HepG2 (cell line): ENCODE results near the gene PRR12. TPM values are rescaled to one million over a fixed set of nuclear protein-coding genes. Genes with fewer than 3 reads are reported as not detected.
A peak's percentile ranks its signal among the peaks of the same experiment; 100 is the strongest.

Experiments
- ATAC-seq: fragments of 200-7000 bp; cut with Tn5 transposase; 3 replicates; pipeline ENCODE4 v1.9.1; 2020; ENCODE audit warnings: mild to moderate bottlenecking, moderate library complexity
- BruUV-seq: library from RNA; stranded (reverse); fragments of 400-500 nt; replicated peaks from 2 replicates; lab custom pipeline; 2021; lab: Mats Ljungman, UMichigan
- CTCF ChIA-PET: fragments of 300-600 bp; formaldehyde crosslinking; extraction: SDS; loops from one replicate; lab custom pipeline; 2021; ENCODE audit warnings: low total read pairs, inconsistent platforms, low intra/inter-chr PET ratio; lab: Yijun Ruan, JAX
- POLR2A ChIA-PET: fragments of 350-600 bp; sonication (Branson Sonifier 250); formaldehyde crosslinking; loops from one replicate; lab custom pipeline; 2020; ENCODE audit warnings: antibody characterized with exemption, inconsistent platforms; lab: Yijun Ruan, JAX
- DNase-seq: peaks from one replicate; pipeline ENCODE4 v3.0.0-alpha.2; 2015; ENCODE audit warnings: low spot score
- FAIRE-seq: peaks from 3 replicates; lab custom pipeline; 2011; peaks lifted over from hg19 to GRCh38; lab: Jason Lieb, UNC
- H2AFZ ChIP-seq: one replicate; pipeline ENCODE4 v1.6.1; 2011; ENCODE audit warnings: low read length, inconsistent platforms
- H3K27ac ChIP-seq: fragments of 300-600 bp; 3 replicates; pipeline ENCODE4 v1.8.0; 2011; ENCODE audit warnings: mixed run types, mild to moderate bottlenecking, mixed read lengths, low read length, inconsistent platforms; ENCODE audit not compliant: insufficient read depth; ENCODE audit errors: extremely low read length
- H3K27me3 ChIP-seq, 2 experiments: fragments of 200-600 bp in 1 of 2; 2 replicates in 1 of 2; 3 replicates in 1 of 2; pipeline versions ENCODE4 v1.6.0 to v1.8.0; 2011; ENCODE audit warnings: low read length in 2 of 2, mild to moderate bottlenecking in 2 of 2, moderate library complexity in 2 of 2, inconsistent platforms in 1 of 2; ENCODE audit not compliant: insufficient read depth in 2 of 2, control insufficient read depth in 1 of 2
- H3K36me3 ChIP-seq, 2 experiments: fragments of 200-600 bp in 1 of 2; replicated peaks in 1 of 2; 2 replicates in 1 of 2; 3 replicates in 1 of 2; pipeline versions ENCODE4 v1.5.1 to v1.8.0; 2011; ENCODE audit warnings: low read length in 2 of 2, inconsistent platforms in 1 of 2; ENCODE audit not compliant: insufficient read depth in 2 of 2, control insufficient read depth in 1 of 2
- H3K4me1 ChIP-seq: 2 replicates; pipeline ENCODE4 v1.5.1; 2012; ENCODE audit warnings: low read length, inconsistent platforms; ENCODE audit not compliant: insufficient read depth
- H3K4me2 ChIP-seq: 2 replicates; pipeline ENCODE4 v1.6.0; 2011; ENCODE audit warnings: low read depth, low read length, inconsistent platforms
- H3K4me3 ChIP-seq, 3 experiments: fragments of 200-600 bp in 1 of 3; sonication (generic), shearing (Covaris generic) in 1 of 3; replicated peaks in 1 of 3; 2 replicates each; pipeline ENCODE4 v1.5.1; 2011 to 2016; ENCODE audit warnings: low read length in 3 of 3, inconsistent platforms in 2 of 3, low read depth in 2 of 3, mild to moderate bottlenecking in 2 of 3, control low read depth in 1 of 3, mixed read lengths in 1 of 3; ENCODE audit not compliant: insufficient read depth in 1 of 3
- H3K79me2 ChIP-seq: one replicate; pipeline ENCODE4 v1.6.1; 2011; ENCODE audit warnings: low read length, inconsistent platforms; ENCODE audit not compliant: insufficient read depth
- H3K9ac ChIP-seq: 2 replicates; pipeline ENCODE4 v1.6.0; 2011; ENCODE audit warnings: mild to moderate bottlenecking, low read depth, low read length, inconsistent platforms; ENCODE audit not compliant: insufficient read depth
- H3K9me3 ChIP-seq: 2 replicates; pipeline ENCODE4 v1.5.1; 2012; ENCODE audit warnings: mild to moderate bottlenecking, low read length
- H4K20me1 ChIP-seq: 2 replicates; pipeline ENCODE4 v1.6.0; 2011; ENCODE audit warnings: inconsistent platforms, mild to moderate bottlenecking, low read length, moderate library complexity; ENCODE audit not compliant: insufficient read depth
- HNRNPK ChIP-seq: fragments of 200-400 bp; formaldehyde crosslinking; IDR thresholded peaks from 2 replicates; pipeline ENCODE4 v1.6.1; 2018; ENCODE audit warnings: low read length, low read depth, moderate library complexity, mild to moderate bottlenecking; ENCODE audit not compliant: poor library complexity, severe bottlenecking
- NFYB ChIP-seq: sonication (generic); formaldehyde crosslinking; IDR thresholded peaks from 2 replicates; pipeline ENCODE4 v1.4.0; 2020; ENCODE audit warnings: missing genetic modification reagents
- NFYC ChIP-seq: IDR thresholded peaks from 2 replicates; pipeline ENCODE4 v1.6.1; 2016; ENCODE audit warnings: missing genetic modification reagents, missing compliant biosample characterization
- SP2 ChIP-seq: sonication (generic); formaldehyde crosslinking; IDR thresholded peaks from 2 replicates; pipeline ENCODE4 v1.5.1; 2020; ENCODE audit warnings: mild to moderate bottlenecking, missing genetic modification reagents
- ZBTB38 ChIP-seq: sonication (generic); formaldehyde crosslinking; IDR thresholded peaks from 2 replicates; pipeline ENCODE4 v1.5.1; 2020; ENCODE audit warnings: mild to moderate bottlenecking, missing genetic modification reagents
- ZNF256 ChIP-seq: sonication (generic); formaldehyde crosslinking; conservative IDR thresholded peaks from 2 replicates; pipeline ENCODE4 v1.4.0; 2020; ENCODE audit warnings: missing genetic modification reagents
- ZNF782 ChIP-seq: sonication (generic); formaldehyde crosslinking; IDR thresholded peaks from 2 replicates; pipeline ENCODE4 v1.4.0; 2020; ENCODE audit warnings: missing genetic modification reagents, mild to moderate bottlenecking, borderline replicate concordance
- WGBS: methylation state at CpG from one replicate; pipeline ENCODE4 v1.1.6; 2017; ENCODE audit warnings: low lambda C conversion rate; 5-methylcytosine and 5-hydroxymethylcytosine counted together
- in situ Hi-C: cut with HindIII; loops from 2 replicates; pipeline ENCODE4 v1.10.0; 2017; ENCODE audit warnings: low pct_unique_long_range_greater_than_20kb; ENCODE audit not compliant: extremely low pct_ligation_motif_present
- intact Hi-C: fragments of 100-400 bp; cut with micrococcal nuclease; formaldehyde crosslinking; loops from one replicate; pipeline ENCODE4 v1.10.0; 2022; ENCODE audit not compliant: unreplicated experiment
- polyA plus RNA-seq, 8 experiments: library from polyadenylated mRNA; depleted of rRNA in 3 of 8; stranded (reverse) in 7 of 8; unstranded in 1 of 8; fragments of >200 nt; fragmentation: Illumina TruSeq in 4 of 8; extraction: Trizol in 4 of 8; gene quantifications; 2 replicates each; pipeline versions ENCODE4 v1.2.1 to v1.2.3, GENCODE V29; 2011 to 2016; ENCODE audit warnings: low read depth in 4 of 8, missing spikeins in 1 of 8, mixed read lengths in 1 of 8; ENCODE audit not compliant: insufficient read depth in 1 of 8
- total RNA-seq, 5 experiments: library from RNA; depleted of rRNA; stranded (reverse); fragments of >200 nt; fragmentation: Illumina TruSeq; extraction: Trizol; gene quantifications; 2 replicates each; pipeline ENCODE4 v1.2.3, GENCODE V29; 2016; ENCODE audit warnings: low read depth in 1 of 5

PRR12 gene
- total and polyA plus RNA-seq, 2 of the 13 experiments (the other 11 are each of a cell fraction or from before 2014, with no cell fraction given) = 0.62 to 1.5 TPM

- no peaks in the 10 kb centered on the region; a peak in 1 of 5 replicates for H3K27me3 ChIP-seq
- TF ChIP-seq ZNF782 (CRISPR knock-in tag) (no peak), HNRNPK (peak; percentile 46), ZBTB38 (CRISPR knock-in tag) (0 out of 2 replicates have a peak, but pooled peaks have one; percentile 35), SP2 (CRISPR knock-in tag) (peak; percentile 51; the same call in 1 of the 2 replicates), NFYC (CRISPR knock-in tag) (peak; percentile 71), NFYB (CRISPR knock-in tag) (peak; percentile 63; the same call in 1 of the 2 replicates), ZNF256 (CRISPR knock-in tag) (no peak)
- TF ChIP-seq, all 625 proteins: peak for 5
- Histone ChIP-seq H3K4me1 (peaks cover 23% of the 10 kb centered on the region), H3K9me3 (no peaks in the 10 kb centered on the region), H3K4me3 (no peak overlapping the region), H3K9ac (no peak overlapping the region), H3K4me2 (no peak overlapping the region), H2AFZ (no peak overlapping the region), H4K20me1 (0 out of 2 replicates have a peak, but pooled peaks cover 5% of the 10 kb centered on the region), H3K36me3 (peaks cover 1 to 16% of the 10 kb centered on the region in 2 experiments; a peak in 4 of 5 replicates), H3K27ac (no peak overlapping the region), H3K79me2 (peaks cover 15% of the 10 kb centered on the region)
- POLR2A ChIA-PET = interaction anchor here (0.6 to 1.5 kb wide), 4 partner anchors 10 to 83 kb away, joined by 3 to 8 read pairs (median 6); partner anchors contain the start of genes NOSIP, PRMT1 and RRAS
- no peak for DNase-seq
- intact Hi-C loops = no loop called here
- CTCF ChIA-PET = no interaction called here
- ATAC-seq = no peak
- no peak for FAIRE-seq
- in situ Hi-C loops = loop anchor here (10.0 kb wide), 1 partner anchor 81 kb away; the partner anchor contains the start of gene PRMT1
- WGBS = 93% methylated on average over 27 of the region's 27 CpGs
- no TSS peak for BruUV-seq
Measured at GRCh38 chr19:49593233-49594113, 2.5 kb downstream of the PRR12 start.
